Measurements from ENCODE around the gene NOVA1.

DNA sequence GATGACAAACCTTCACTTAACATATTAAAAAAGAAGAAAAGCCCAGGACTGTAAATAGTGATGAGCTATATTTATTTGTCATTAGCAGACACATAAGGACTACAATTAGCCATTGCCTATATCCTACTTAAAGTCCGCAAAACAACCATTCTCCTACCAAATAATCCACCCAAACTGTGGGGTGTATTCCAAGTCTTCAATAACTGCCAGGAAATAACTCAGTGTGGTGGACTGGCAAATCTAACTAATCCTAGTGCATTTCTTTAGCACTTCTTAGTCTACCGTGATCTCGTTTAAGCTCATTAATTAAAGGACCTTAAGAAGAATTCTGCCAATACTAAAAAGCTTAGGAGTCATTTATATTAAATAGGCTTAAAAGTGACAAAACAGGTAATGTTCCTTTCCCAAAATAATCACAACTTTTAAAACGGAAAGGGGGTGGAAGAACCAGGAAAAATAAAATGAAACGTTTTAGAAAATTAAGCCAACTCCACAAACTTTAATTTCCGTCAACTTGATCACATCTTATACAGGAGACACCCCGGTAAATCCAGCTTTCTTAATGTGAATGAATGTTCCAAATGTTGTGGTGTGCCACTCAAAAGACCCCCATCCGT, 1.8 kb downstream of the NOVA1 start:
- TF ChIP-seq, protein P1, sequence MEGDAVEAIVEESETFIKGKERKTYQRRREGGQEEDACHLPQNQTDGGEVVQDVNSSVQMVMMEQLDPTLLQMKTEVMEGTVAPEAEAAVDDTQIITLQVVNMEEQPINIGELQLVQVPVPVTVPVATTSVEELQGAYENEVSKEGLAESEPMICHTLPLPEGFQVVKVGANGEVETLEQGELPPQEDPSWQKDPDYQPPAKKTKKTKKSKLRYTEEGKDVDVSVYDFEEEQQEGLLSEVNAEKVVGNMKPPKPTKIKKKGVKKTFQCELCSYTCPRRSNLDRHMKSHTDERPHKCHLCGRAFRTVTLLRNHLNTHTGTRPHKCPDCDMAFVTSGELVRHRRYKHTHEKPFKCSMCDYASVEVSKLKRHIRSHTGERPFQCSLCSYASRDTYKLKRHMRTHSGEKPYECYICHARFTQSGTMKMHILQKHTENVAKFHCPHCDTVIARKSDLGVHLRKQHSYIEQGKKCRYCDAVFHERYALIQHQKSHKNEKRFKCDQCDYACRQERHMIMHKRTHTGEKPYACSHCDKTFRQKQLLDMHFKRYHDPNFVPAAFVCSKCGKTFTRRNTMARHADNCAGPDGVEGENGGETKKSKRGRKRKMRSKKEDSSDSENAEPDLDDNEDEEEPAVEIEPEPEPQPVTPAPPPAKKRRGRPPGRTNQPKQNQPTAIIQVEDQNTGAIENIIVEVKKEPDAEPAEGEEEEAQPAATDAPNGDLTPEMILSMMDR (IDR thresholded peaks at IDR 0.05 in 2 of 3, conservative IDR thresholded peaks at IDR 0.05 in 1 of 3; ENCODE audit: borderline replicate concordance in 1 of 3, insufficient read depth in 1 of 3, low read depth in 2 of 3, low read length in 2 of 3) = no peak
- TF ChIP-seq EZH2 (IDR thresholded peaks at IDR 0.05) = no peak
- no peak for TF ChIP-seq POLR2A (IDR thresholded peaks at IDR 0.05; ENCODE audit: borderline replicate concordance, extremely low read depth, insufficient read depth, insufficient read length)
- no peak for TF ChIP-seq SRF (IDR thresholded peaks at IDR 0.05; ENCODE audit: low read depth)

Measured in HCT116 (cell line).